SIG-M5 (cell line): ENCODE results near the gene GABRG3.
"Not testable (repeated sequence)": the region's sequence is repeated elsewhere in the genome, so short reads cannot be mapped to it uniquely, and the experiment has no call there.

Source experiments
- DNase-seq: peaks from one replicate; lab custom pipeline; 2025; lab: John Stamatoyannopoulos, UW

GABRG3 gene

GRCh38 chr15:27341780-27342343 lies 370.9 kb downstream of the GABRG3 start:
- no peak for DNase-seq

GRCh38 chr15:27342991-27343390 lies 372.0 kb downstream of the GABRG3 start:
- no peak for DNase-seq

- DNase-seq = no peak
Measured at GRCh38 chr15:27352136-27352535, 381.2 kb downstream of the GABRG3 start.

- no peak for DNase-seq
Measured at GRCh38 chr15:27353856-27354255, 382.9 kb downstream of the GABRG3 start.

GRCh38 chr15:27358751-27359434 lies 387.9 kb downstream of the GABRG3 start:
- DNase-seq = no peak

- DNase-seq = no peak
Measured at GRCh38 chr15:27359586-27359985, 388.6 kb downstream of the GABRG3 start.

- no peak for DNase-seq
Measured at GRCh38 chr15:27360316-27360715, 389.3 kb downstream of the GABRG3 start.

- DNase-seq = no peak
Measured at GRCh38 chr15:27361438-27361837, 390.5 kb downstream of the GABRG3 start.

GRCh38 chr15:27365456-27365855 lies 394.5 kb downstream of the GABRG3 start:
- no peak for DNase-seq

GRCh38 chr15:27377391-27377790 lies 406.4 kb downstream of the GABRG3 start:
- not testable (repeated sequence) for DNase-seq

GRCh38 chr15:27382361-27383025 lies 411.5 kb downstream of the GABRG3 start:
- no peak for DNase-seq

- DNase-seq = no peak
Measured at GRCh38 chr15:27383726-27384125, 412.7 kb downstream of the GABRG3 start.

GRCh38 chr15:27392163-27392562 lies 421.2 kb downstream of the GABRG3 start:
- DNase-seq = no peak

GRCh38 chr15:27396521-27396920 lies 425.5 kb downstream of the GABRG3 start:
- DNase-seq = no peak

- DNase-seq = no peak
Measured at GRCh38 chr15:27396996-27397395, 426.0 kb downstream of the GABRG3 start.

- DNase-seq = no peak
Measured at GRCh38 chr15:27398631-27399161, 427.7 kb downstream of the GABRG3 start.

- no peak for DNase-seq
Measured at GRCh38 chr15:27399241-27399640, 428.3 kb downstream of the GABRG3 start.

GRCh38 chr15:27401471-27401870 lies 430.5 kb downstream of the GABRG3 start:
- no peak for DNase-seq

GRCh38 chr15:27408428-27408827 lies 437.4 kb downstream of the GABRG3 start:
- no peak for DNase-seq

GRCh38 chr15:27410996-27411605 lies 440.1 kb downstream of the GABRG3 start:
- DNase-seq = no peak

GRCh38 chr15:27412415-27412814 lies 441.4 kb downstream of the GABRG3 start:
- DNase-seq = no peak

- DNase-seq = no peak
Measured at GRCh38 chr15:27414168-27414870, 443.3 kb downstream of the GABRG3 start.
